Ascending aorta (tissue), 2 donors: ENCODE results near the gene MCRIP1. TPM values are rescaled to one million over a fixed set of nuclear protein-coding genes. Genes with fewer than 3 reads are reported as not detected.

Experiments used
- DNase-seq, 2 donors: peaks; one replicate each; pipeline ENCODE4 v3.0.0-alpha.2; 2019; ENCODE audit warnings: low spot score in 2 of 2
- H3K27ac ChIP-seq, 2 donors: fragments of 200-600 bp; sonication (generic); one replicate each; pipeline ENCODE4 v1.5.1; 2016 to 2017; ENCODE audit warnings: mild to moderate bottlenecking in 1 of 2
- H3K27me3 ChIP-seq: fragments of 200-600 bp; sonication (generic); one replicate; pipeline ENCODE4 v1.5.1; 2017
- H3K36me3 ChIP-seq, 2 donors: fragments of 200-600 bp; sonication (generic); one replicate each; pipeline ENCODE4 v1.5.1; 2016
- H3K4me1 ChIP-seq, 2 donors: fragments of 200-600 bp; sonication (generic); one replicate each; pipeline ENCODE4 v1.5.1; 2016 to 2017; ENCODE audit warnings: mild to moderate bottlenecking in 1 of 2
- H3K4me3 ChIP-seq, 2 donors: fragments of 200-600 bp; sonication (generic); one replicate each; pipeline ENCODE4 v1.5.1; 2016 to 2017; ENCODE audit warnings: mild to moderate bottlenecking in 1 of 2
- H3K9me3 ChIP-seq, 2 donors: fragments of 200-600 bp; sonication (generic); one replicate each; pipeline ENCODE4 v1.5.1; 2016
- CTCF ChIP-seq, 3 experiments: fragments of 200-600 bp in 2 of 3; fragments of 450-650 bp in 1 of 3; sonication (generic) in 2 of 3; IDR thresholded peaks; one replicate each; pipeline ENCODE4 v1.5.1; 2016 to 2019; ENCODE audit warnings: antibody characterized with exemption in 3 of 3, mild to moderate bottlenecking in 1 of 3, moderate library complexity in 1 of 3
- intact Hi-C: fragments of 100-400 bp; cut with DNase I; formaldehyde crosslinking; loops from one replicate; pipeline ENCODE4 v1.15.1; 2023
- total RNA-seq: library from RNA; depleted of rRNA; stranded (reverse); fragments of >200 nt; gene quantifications from one replicate; pipeline ENCODE4 v1.1.0, GENCODE V29; 2016

Gene MCRIP1
- total RNA-seq, 1 donor from 2014 or later = 149 TPM

- no peak overlapping the region for H3K27ac ChIP-seq
- no peak for TF ChIP-seq CTCF (IDR thresholded peaks at IDR 0.05)
- H3K4me3 ChIP-seq = no peak overlapping the region
- H3K27me3 ChIP-seq = no peaks in the 10 kb centered on the region
- intact Hi-C loops = no loop called here
- no peaks in the 10 kb centered on the region for H3K4me1 ChIP-seq
- no peaks in the 10 kb centered on the region for H3K9me3 ChIP-seq
- no peak for DNase-seq
- H3K36me3 ChIP-seq = no peaks in the 10 kb centered on the region
Observed at GRCh38 chr17:81811705-81812570, 21.2 kb downstream of the MCRIP1 start.

GRCh38 chr17:81810892-81811704, 22.0 kb downstream of the MCRIP1 start:
- Histone ChIP-seq H3K27ac (no peak overlapping the region), H3K9me3 (no peaks in the 10 kb centered on the region), H3K4me1 (no peaks in the 10 kb centered on the region), H3K27me3 (peaks cover 4% of the 10 kb centered on the region), H3K4me3 (no peak overlapping the region), H3K36me3 (no peaks in the 10 kb centered on the region)
- no peak for DNase-seq
- no peak for TF ChIP-seq CTCF (IDR thresholded peaks at IDR 0.05)
- intact Hi-C loops = no loop called here

GRCh38 chr17:81810476-81810875, 22.6 kb downstream of the MCRIP1 start:
- no peak for TF ChIP-seq CTCF (IDR thresholded peaks at IDR 0.05)
- Histone ChIP-seq H3K9me3 (no peaks in the 10 kb centered on the region), H3K4me1 (no peaks in the 10 kb centered on the region), H3K4me3 (no peak overlapping the region), H3K27me3 (peaks cover 7% of the 10 kb centered on the region), H3K36me3 (no peaks in the 10 kb centered on the region), H3K27ac (no peak overlapping the region)
- intact Hi-C loops = no loop called here
- no peak for DNase-seq

- peaks cover 13% of the 10 kb centered on the region for H3K27me3 ChIP-seq
Observed at GRCh38 chr17:81809556-81809998, 23.5 kb downstream of the MCRIP1 start.

More at GRCh38 chr17:81809556-81809998, 23.5 kb downstream of the MCRIP1 start:
- no peak for TF ChIP-seq CTCF (IDR thresholded peaks at IDR 0.05)
- Histone ChIP-seq H3K9me3 (no peaks in the 10 kb centered on the region), H3K36me3 (no peaks in the 10 kb centered on the region), H3K27ac (no peak overlapping the region), H3K4me1 (peaks cover 0 to 3% of the 10 kb centered on the region in 2 donors), H3K4me3 (no peak overlapping the region)
- intact Hi-C loops = no loop called here
- DNase-seq = no peak
